ENCODE measurements around the gene DNAAF3.

GRCh38 chr19:55113570-55114039 lies 52.8 kb downstream of the DNAAF3 start:
- TF ChIP-seq CTCF (IDR thresholded peaks at IDR 0.05): no peak
- TF ChIP-seq POLR2A (IDR thresholded peaks at IDR 0.05; ENCODE audit: low read depth): no peak
- peak; percentile 96 for TF ChIP-seq POLR2AphosphoS5 (IDR thresholded peaks at IDR 0.05)
- TF ChIP-seq EP300 (IDR thresholded peaks at IDR 0.05): peak; percentile 92

Measured in esophagus muscularis mucosa (tissue), 4 donors.